GM21515 (cell line): ENCODE results near the gene GRPEL1.

Experiments
- ATAC-seq: cut with Tn5 transposase; IDR thresholded peaks from one replicate; pipeline ENCODE4 v1.9.1; 2021; ENCODE audit not compliant: unreplicated experiment

GRPEL1 gene

GRCh38 chr4:7067126-7067451, 775 bp downstream of the GRPEL1 start:
- ATAC-seq, result no peak

GRCh38 chr4:7066493-7066892, 1.4 kb downstream of the GRPEL1 start:
- ATAC-seq, result no peak

GRCh38 chr4:7066006-7066405, 1.9 kb downstream of the GRPEL1 start:
- no peak for ATAC-seq

GRCh38 chr4:7063362-7063761, 4.5 kb downstream of the GRPEL1 start:
- ATAC-seq, result no peak

- no peak for ATAC-seq
These were observed 5.0 kb downstream of the GRPEL1 start for GRCh38 chr4:7062816-7063215.

GRCh38 chr4:7061815-7062214, 6.0 kb downstream of the GRPEL1 start:
- ATAC-seq, result no peak

GRCh38 chr4:7060346-7061150, 7.3 kb downstream of the GRPEL1 start:
- ATAC-seq, result no peak

GRCh38 chr4:7059662-7060061, 8.2 kb downstream of the GRPEL1 start:
- no peak for ATAC-seq

- ATAC-seq, result peak; percentile 22
These were observed 9.1 kb downstream of the GRPEL1 start for GRCh38 chr4:7058792-7059191.

- ATAC-seq, result no peak
These were observed 11.9 kb downstream of the GRPEL1 start for GRCh38 chr4:7055990-7056325.

- ATAC-seq, result no peak
These were observed 12.5 kb downstream of the GRPEL1 start for GRCh38 chr4:7055111-7055989.

GRCh38 chr4:7054106-7054880, 13.6 kb downstream of the GRPEL1 start:
- no peak for ATAC-seq

- no peak for ATAC-seq
These were observed 14.7 kb downstream of the GRPEL1 start for GRCh38 chr4:7052923-7053715.

GRCh38 chr4:7052313-7052712, 15.6 kb downstream of the GRPEL1 start:
- no peak for ATAC-seq

- no peak for ATAC-seq
These were observed 16.0 kb downstream of the GRPEL1 start for GRCh38 chr4:7051905-7052304.

GRCh38 chr4:7051144-7051495, 16.7 kb downstream of the GRPEL1 start:
- ATAC-seq, result no peak

GRCh38 chr4:7050481-7051143, 17.3 kb downstream of the GRPEL1 start:
- ATAC-seq, result no peak

GRCh38 chr4:7049739-7050138, 18.1 kb downstream of the GRPEL1 start:
- ATAC-seq, result no peak

GRCh38 chr4:7049295-7049694, 18.6 kb downstream of the GRPEL1 start:
- ATAC-seq, result no peak

GRCh38 chr4:7048642-7049041, 19.2 kb downstream of the GRPEL1 start:
- no peak for ATAC-seq
